BJ (cell line): Measurements from ENCODE around the gene TAF1. TPM values are rescaled to one million over a fixed set of nuclear protein-coding genes. Genes with fewer than 3 reads are reported as not detected.
"Not testable (repeated sequence)": the region's sequence is repeated elsewhere in the genome, so short reads cannot be mapped to it uniquely, and the experiment has no call there.

Experiments
- CTCF ChIA-PET: fragments of 350-600 bp; formaldehyde crosslinking; extraction: SDS; loops from one replicate; lab custom pipeline; 2021; ENCODE audit warnings: antibody characterized with exemption, inconsistent platforms; lab: Yijun Ruan, JAX
- POLR2A ChIA-PET: fragments of 300-600 bp; sonication (Branson Sonifier 250); formaldehyde crosslinking; extraction: SDS; loops from one replicate; lab custom pipeline; 2021; ENCODE audit warnings: antibody characterized with exemption; lab: Charles Lee
- DNase-seq: peaks from one replicate; pipeline ENCODE4 v3.0.0-alpha.2; 2011; ENCODE audit warnings: low read depth
- H3K27me3 ChIP-seq: 2 replicates; pipeline ENCODE4 v1.6.0; 2011; ENCODE audit warnings: low read length; ENCODE audit not compliant: control insufficient read depth, insufficient read depth
- H3K36me3 ChIP-seq: 2 replicates; pipeline ENCODE4 v1.5.1; 2011; ENCODE audit warnings: low read length; ENCODE audit not compliant: control insufficient read depth, insufficient read depth
- H3K4me3 ChIP-seq: 2 replicates; pipeline ENCODE4 v1.5.1; 2011; ENCODE audit warnings: low read depth, mild to moderate bottlenecking, control low read depth, low read length
- CTCF ChIP-seq: IDR thresholded peaks from 2 replicates; pipeline ENCODE4 v1.5.1; 2011; ENCODE audit warnings: low read depth, mild to moderate bottlenecking, control low read depth, inconsistent platforms, low read length, moderate library complexity; ENCODE audit not compliant: insufficient read depth
- polyA plus RNA-seq: library from polyadenylated mRNA; depleted of rRNA; stranded (reverse); fragments of >200 nt; gene quantifications from 2 replicates; pipeline ENCODE4 v1.2.3, GENCODE V29; 2011

The TAF1 gene
- polyA plus RNA-seq, 1 experiment: 11.1 TPM

- DNase-seq: no peak
- H3K27me3 ChIP-seq: no peaks in the 10 kb centered on the region
- no peak for TF ChIP-seq CTCF
- no peak overlapping the region for H3K4me3 ChIP-seq
- CTCF ChIA-PET: interaction anchor here (0.9 kb wide), 1 partner anchor 9 kb away, joined by 3 read pairs; no protein-coding TSS in a partner anchor
- H3K36me3 ChIP-seq: no peaks in the 10 kb centered on the region
- POLR2A ChIA-PET: no interaction called here
Measured at GRCh38 chrX:71440401-71440800, 74.2 kb downstream of the TAF1 start.

- POLR2A ChIA-PET, H3K27me3 ChIP-seq, H3K4me3 ChIP-seq, DNase-seq, H3K36me3 ChIP-seq: not testable (repeated sequence)
- CTCF ChIA-PET: interaction anchor here (0.6 kb wide), 1 partner anchor 14 kb away, joined by 3 read pairs; no protein-coding TSS in a partner anchor
Measured at GRCh38 chrX:71441809-71442208, 75.7 kb downstream of the TAF1 start.

- DNase-seq: no peak
- CTCF ChIA-PET: no interaction called here
- POLR2A ChIA-PET: no interaction called here
- H3K27me3 ChIP-seq: no peaks in the 10 kb centered on the region
- H3K4me3 ChIP-seq: no peak overlapping the region
- no peaks in the 10 kb centered on the region; the same call in 1 of the 2 replicates for H3K36me3 ChIP-seq
- no peak for TF ChIP-seq CTCF
Measured at GRCh38 chrX:71450433-71451106, 84.4 kb downstream of the TAF1 start.

- DNase-seq, H3K36me3 ChIP-seq, H3K27me3 ChIP-seq, POLR2A ChIA-PET, CTCF ChIA-PET, H3K4me3 ChIP-seq: not testable (repeated sequence)
Measured at GRCh38 chrX:71451518-71451917, 85.4 kb downstream of the TAF1 start.

GRCh38 chrX:71453056-71453455, 86.9 kb downstream of the TAF1 start:
- no peaks in the 10 kb centered on the region for H3K27me3 ChIP-seq
- no peak for DNase-seq
- POLR2A ChIA-PET: no interaction called here
- H3K4me3 ChIP-seq: no peak overlapping the region
- H3K36me3 ChIP-seq: peaks cover 3% of the 10 kb centered on the region
- CTCF ChIA-PET: no interaction called here
- no peak for TF ChIP-seq CTCF

- H3K36me3 ChIP-seq: peaks cover 6% of the 10 kb centered on the region
- ChIA-PET POLR2A (no interaction called here), CTCF (interaction anchor here (0.9 kb wide), 1 partner anchor 144 kb away, joined by 3 read pairs; no protein-coding TSS in a partner anchor)
- H3K4me3 ChIP-seq: no peak overlapping the region
- TF ChIP-seq CTCF: no peak
- DNase-seq: no peak
- no peaks in the 10 kb centered on the region for H3K27me3 ChIP-seq
Measured at GRCh38 chrX:71454222-71454621, 88.1 kb downstream of the TAF1 start.
